Endothelial cell (in vitro differentiated cells): ENCODE data around the gene PRDM12. TPM values are rescaled to one million over a fixed set of nuclear protein-coding genes. Genes with fewer than 3 reads are reported as not detected.
A peak's percentile ranks its signal among the peaks of the same experiment; 100 is the strongest.

Experiments
- DNase-seq: peaks from one replicate; pipeline ENCODE4 v3.0.0; 2021; ENCODE audit warnings: low spot score
- H3K27ac Mint-ChIP-seq: one replicate; pipeline ENCODE4 v1.8.0; 2021; ENCODE audit warnings: mixed read lengths, inconsistent platforms; ENCODE audit not compliant: unreplicated experiment
- H3K27me3 Mint-ChIP-seq: one replicate; pipeline ENCODE4 v1.8.0; 2021; ENCODE audit warnings: mild to moderate bottlenecking, moderate library complexity, mixed read lengths, inconsistent platforms; ENCODE audit not compliant: unreplicated experiment
- H3K36me3 Mint-ChIP-seq: one replicate; pipeline ENCODE4 v1.8.0; 2021; ENCODE audit warnings: mild to moderate bottlenecking, low read depth, mixed read lengths, inconsistent platforms; ENCODE audit not compliant: unreplicated experiment
- H3K4me1 Mint-ChIP-seq: one replicate; pipeline ENCODE4 v1.8.0; 2021; ENCODE audit warnings: mild to moderate bottlenecking, mixed read lengths, inconsistent platforms; ENCODE audit not compliant: unreplicated experiment
- H3K4me3 Mint-ChIP-seq: one replicate; pipeline ENCODE4 v1.8.0; 2021; ENCODE audit warnings: mild to moderate bottlenecking, mixed read lengths, inconsistent platforms; ENCODE audit not compliant: unreplicated experiment
- H3K9me3 Mint-ChIP-seq: one replicate; pipeline ENCODE4 v1.8.0; 2021; ENCODE audit warnings: mixed read lengths, inconsistent platforms; ENCODE audit not compliant: unreplicated experiment
- CTCF ChIP-seq: fragments of 200-600 bp; sonication (generic); IDR thresholded peaks from one replicate; pipeline ENCODE4 v1.5.0; 2021; ENCODE audit warnings: antibody characterized with exemption; ENCODE audit not compliant: unreplicated experiment
- total RNA-seq: library from RNA; stranded (reverse); fragmentation: NEBNext Ultra II Directional; extraction: Animal tissue kit (Norgen Biotek cat#: 25700); gene quantifications from one replicate; pipeline ENCODE4 v1.2.1, GENCODE V29; 2021; ENCODE audit not compliant: unreplicated experiment

PRDM12 gene
- total RNA-seq, 1 donor from 2014 or later: not detected

GRCh38 chr9:130663258-130663976 is 977 bp upstream of the PRDM12 start:
- peaks cover 4% of the 10 kb centered on the region for H3K4me1 Mint-ChIP-seq
- no peak for TF ChIP-seq CTCF
- no peak for DNase-seq
- peaks cover 28% of the 10 kb centered on the region for H3K27me3 Mint-ChIP-seq
- no peaks in the 10 kb centered on the region for H3K9me3 Mint-ChIP-seq
- H3K4me3 Mint-ChIP-seq: no peak overlapping the region
- H3K27ac Mint-ChIP-seq: no peak overlapping the region
- H3K36me3 Mint-ChIP-seq: peaks cover 4% of the 10 kb centered on the region

- DNase-seq: no peak
- peaks cover 4% of the 10 kb centered on the region for H3K36me3 Mint-ChIP-seq
- no peak overlapping the region for H3K27ac Mint-ChIP-seq
- H3K27me3 Mint-ChIP-seq: peaks cover 26% of the 10 kb centered on the region
- H3K9me3 Mint-ChIP-seq: no peaks in the 10 kb centered on the region
- no peak for TF ChIP-seq CTCF
- H3K4me3 Mint-ChIP-seq: no peak overlapping the region
- H3K4me1 Mint-ChIP-seq: peaks cover 2% of the 10 kb centered on the region
Observed at GRCh38 chr9:130663977-130664250, 480 bp upstream of the PRDM12 start.

- no peak for TF ChIP-seq CTCF
- no peak overlapping the region for H3K27ac Mint-ChIP-seq
- peaks cover 28% of the 10 kb centered on the region for H3K27me3 Mint-ChIP-seq
- peak overlapping the region; percentile 59 for H3K4me3 Mint-ChIP-seq
- no peak for DNase-seq
- H3K9me3 Mint-ChIP-seq: no peaks in the 10 kb centered on the region
- H3K4me1 Mint-ChIP-seq: peaks cover 2% of the 10 kb centered on the region
- peaks cover 4% of the 10 kb centered on the region for H3K36me3 Mint-ChIP-seq
Observed at GRCh38 chr9:130665029-130665430, 636 bp downstream of the PRDM12 start.

- Mint-ChIP-seq H3K4me3 (peak overlapping the region; percentile 69), H3K27ac (no peak overlapping the region), H3K36me3 (peaks cover 4% of the 10 kb centered on the region), H3K27me3 (peaks cover 35% of the 10 kb centered on the region), H3K4me1 (peaks cover 2% of the 10 kb centered on the region), H3K9me3 (no peaks in the 10 kb centered on the region)
- TF ChIP-seq CTCF: no peak
- no peak for DNase-seq
Observed at GRCh38 chr9:130665431-130666392, 1.3 kb downstream of the PRDM12 start.
